Activated CD8-positive, alpha-beta memory T cell treated with anti-CD3 and anti-CD28 coated beads, Interleukin-2, amount 50 U/mL, for 4 hours (primary cell): ENCODE measurements around the gene DHX8.

Source experiments
- DNase-seq: peaks from one replicate; pipeline ENCODE4 v3.0.0-alpha.2; 2020

The DHX8 gene

DNA sequence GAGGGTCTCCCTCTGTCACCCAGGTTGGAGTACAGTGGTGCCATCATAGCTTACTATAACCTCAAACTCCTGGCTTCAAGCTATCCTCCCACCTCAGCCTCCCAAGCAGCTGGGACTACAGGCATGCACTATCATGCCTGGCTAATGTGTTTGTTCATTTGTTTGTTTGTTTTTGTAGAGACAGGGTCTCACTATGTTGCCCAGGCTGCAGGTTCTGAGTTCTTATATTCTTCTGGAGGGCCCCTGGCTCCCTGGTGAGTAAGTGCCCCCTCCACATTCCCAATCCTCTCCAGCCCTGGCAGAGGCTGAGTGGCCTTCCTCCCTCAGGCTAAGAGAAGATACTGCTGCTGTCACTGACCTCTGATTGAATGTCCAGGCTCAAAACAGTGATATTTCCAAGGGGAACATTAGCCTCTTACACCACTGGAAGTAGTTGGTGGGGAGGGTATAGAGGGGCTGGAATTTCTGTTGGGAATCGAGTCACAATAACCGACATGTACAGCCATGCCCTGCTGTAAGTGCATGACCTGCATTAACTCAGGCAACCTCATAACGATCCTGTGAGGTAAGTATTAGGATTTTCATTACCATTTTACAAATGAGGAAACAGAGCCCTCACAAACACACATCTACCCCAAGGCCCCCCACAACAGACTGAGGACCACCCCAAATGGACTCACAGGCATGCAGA is 65.1 kb downstream of the DHX8 start:
- no peak for DNase-seq

- no peak for DNase-seq
Observed at GRCh38 chr17:43549496-43549895, 65.7 kb downstream of the DHX8 start.

- no peak for DNase-seq
Observed at GRCh38 chr17:43550754-43551153, 67.0 kb downstream of the DHX8 start.

DNA sequence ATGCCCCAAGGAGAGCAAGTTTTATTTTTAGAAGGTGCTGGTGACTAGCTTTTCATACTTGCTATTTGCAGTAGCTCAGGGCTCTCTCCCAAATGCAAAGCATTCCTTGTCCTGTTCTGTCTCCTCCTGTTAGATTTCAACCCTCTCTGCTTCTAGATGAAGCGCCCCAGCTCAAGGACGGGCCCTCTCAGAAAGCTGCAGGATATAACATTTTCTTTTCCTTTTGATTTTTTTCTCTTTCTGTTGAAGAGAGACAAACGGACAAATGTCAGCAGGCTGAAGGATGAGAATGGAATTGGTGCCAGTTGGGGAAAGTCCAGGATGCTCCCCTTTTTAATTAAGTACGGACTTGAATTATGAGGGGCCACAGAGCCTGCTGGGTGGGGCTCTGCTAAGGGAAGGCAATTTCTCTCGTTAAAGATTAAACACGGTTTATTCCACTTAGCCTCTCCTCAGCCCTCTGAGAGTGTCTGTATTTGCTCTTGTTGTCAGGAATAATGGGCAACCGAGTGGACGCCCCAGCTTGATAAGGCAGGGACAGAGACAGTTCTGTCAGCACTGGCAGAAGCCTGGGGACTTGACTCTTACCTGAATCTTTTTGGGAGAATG is 68.6 kb downstream of the DHX8 start:
- no peak for DNase-seq

DNA sequence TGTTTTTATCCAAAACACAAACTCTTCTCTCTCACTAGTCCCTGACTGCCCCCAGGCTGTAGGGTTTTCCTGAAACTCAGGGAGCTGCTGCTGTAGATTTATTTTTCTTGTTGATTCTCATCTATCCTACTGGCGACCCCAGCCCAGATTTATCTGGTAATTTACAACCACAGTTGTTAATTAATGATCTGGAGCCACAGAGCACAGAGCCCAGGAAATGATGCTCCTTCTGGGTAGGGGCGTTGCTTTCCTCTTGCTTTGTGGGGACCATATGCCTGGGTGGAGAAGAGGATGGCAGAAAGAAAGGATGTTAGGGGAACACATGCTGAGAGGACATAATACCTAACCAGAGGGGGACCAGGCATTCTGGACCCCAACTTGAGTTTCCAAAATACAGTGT is 69.8 kb downstream of the DHX8 start:
- DNase-seq: no peak

DNA sequence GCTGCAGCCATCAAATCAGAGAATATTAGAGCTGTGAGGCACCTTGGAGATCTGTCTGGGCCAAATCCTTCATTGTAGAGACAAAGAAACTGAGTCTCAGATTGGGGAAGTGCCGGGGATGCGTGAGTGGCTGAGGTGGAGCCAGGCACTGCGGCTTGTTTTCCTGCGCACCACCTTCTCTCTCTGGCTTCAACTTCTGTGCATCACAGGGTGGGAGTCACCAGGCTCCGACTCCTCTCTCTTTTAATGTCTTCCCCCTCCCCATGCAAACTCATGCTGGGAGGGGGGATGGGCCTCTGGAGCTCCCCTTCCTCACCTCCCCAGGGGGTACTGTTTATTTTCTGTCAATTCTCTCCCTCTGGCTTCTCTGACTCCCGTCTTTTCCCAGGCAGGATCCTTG is 71.1 kb downstream of the DHX8 start:
- DNase-seq: no peak

GRCh38 chr17:43556292-43556691 is 72.5 kb downstream of the DHX8 start:
- DNase-seq: no peak

- no peak for DNase-seq
Observed at GRCh38 chr17:43558805-43559160, 75.0 kb downstream of the DHX8 start.

DNA sequence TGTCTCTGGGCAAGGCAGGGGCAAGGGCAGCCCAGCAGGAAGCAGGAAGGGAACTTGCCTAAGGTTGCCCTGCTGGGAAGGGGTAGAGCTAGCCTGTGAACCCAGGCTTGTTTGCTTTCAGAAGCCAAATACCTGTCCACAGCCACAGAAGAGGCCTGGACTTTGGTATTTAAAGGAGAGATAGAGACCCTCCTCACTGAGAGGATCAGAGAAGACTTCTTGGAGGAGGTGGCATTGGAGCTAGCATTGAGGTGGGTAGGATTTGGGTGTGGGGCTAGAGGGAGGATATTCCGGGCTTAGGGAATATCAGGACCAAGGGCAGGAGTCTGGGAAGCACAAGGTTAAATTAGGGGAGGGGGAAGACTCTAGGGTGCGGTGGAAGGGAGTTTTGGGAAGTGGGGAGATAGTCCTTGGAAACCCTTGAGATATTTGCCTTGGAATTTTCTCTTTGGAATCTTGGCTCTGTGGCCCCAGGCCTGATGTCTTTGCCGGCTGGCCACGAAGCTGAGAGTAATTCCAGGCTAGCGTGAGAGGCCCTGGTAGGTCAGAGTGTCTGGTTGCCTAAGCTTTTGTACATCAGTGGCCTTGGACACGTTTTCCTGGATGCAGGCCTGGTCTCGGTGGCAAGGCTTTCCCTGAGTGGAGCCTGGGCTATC is 75.5 kb downstream of the DHX8 start:
- no peak for DNase-seq

DNA sequence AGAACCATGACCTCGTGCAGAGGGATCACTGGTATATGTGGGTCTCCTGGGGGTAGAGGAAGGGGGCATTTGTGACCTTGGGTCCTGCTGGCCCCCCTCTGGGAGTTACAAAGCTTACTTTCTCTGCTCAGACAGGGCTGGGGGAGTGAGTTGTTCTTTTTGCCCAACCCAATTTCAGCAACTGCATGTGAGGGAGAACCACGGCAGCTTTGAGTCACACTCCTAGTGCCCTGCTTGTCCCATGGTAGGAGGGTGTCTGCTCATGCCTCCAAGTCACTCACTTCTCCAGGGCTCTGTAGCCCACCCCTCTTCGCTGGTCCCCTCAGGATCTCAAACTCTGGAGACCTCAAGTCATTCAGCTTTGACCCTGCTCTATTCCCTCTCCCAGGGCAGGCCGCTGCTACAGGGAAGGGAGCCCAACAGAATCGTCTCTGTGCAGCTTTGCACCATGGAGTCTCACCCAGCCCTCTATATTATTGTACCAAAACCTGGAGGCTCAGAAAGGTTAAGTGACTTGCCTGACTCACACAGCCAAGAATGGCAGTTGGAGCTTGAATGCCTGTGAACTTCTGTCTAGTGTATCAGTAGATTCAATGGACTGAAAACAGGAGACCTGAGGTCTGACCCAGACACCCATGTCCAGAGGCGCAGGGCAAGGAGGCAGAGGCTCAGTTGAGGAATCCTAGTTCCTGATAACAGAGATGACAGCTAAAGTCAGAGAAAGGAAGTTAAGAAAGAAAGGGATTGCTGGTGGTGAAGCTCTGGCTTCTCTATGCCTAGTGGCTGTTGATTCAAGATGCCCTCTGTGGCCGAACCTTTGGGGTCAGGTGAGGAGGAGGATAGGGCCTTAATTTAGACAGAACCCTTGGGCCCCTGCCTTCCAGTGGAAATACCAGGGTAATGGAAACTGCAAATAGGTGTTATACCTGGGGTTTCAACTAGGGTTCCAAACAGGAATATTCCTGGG is 77.0 kb downstream of the DHX8 start:
- DNase-seq: no peak

DNA sequence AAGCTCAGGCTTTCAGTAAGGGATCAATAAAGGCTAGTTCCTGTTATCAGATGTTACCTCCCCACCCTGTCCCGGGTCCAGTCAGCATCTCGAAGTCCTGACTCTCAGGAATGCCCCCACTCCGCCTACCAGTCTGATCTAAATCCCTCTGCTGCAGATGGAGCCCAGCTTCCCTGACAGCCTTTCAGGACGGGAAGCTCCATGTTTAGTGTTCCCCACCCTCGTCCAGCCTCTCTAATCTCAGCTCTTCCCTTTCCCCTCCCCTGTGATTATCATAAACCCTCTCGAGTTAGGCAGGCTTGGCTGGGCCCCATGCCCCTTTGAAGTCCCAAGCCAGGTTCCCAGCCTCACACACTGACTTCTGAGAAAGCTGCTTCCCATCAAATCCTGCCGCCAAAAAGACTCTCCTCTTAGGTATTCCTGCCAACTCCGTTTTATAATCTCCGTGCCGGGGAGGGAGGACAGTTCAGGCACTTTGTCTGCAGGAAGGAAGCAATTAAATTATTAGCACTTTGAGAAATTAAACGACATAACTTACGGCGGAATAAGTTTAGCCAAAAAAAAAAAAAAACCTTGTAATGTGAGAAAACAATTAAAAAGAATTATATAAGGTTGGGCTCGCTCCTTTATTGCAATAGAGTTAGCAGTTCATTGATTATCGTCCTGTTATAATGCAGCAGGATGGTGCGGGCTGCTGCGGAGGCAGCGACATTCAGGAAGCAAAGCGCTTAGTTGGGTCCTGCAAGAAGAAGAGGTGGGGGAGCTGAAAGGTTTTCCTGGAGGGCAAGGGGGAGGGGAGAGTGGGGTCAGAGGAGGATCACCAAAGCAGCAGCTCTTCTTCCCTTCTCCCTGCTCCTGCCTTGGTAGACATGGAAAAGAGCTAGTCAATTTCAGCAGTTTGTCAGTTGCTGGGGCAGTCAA is 79.2 kb downstream of the DHX8 start:
- no peak for DNase-seq

GRCh38 chr17:43563600-43564594 is 80.1 kb downstream of the DHX8 start:
- DNase-seq: no peak

- no peak for DNase-seq
Observed at GRCh38 chr17:43568506-43569082, 84.8 kb downstream of the DHX8 start.

GRCh38 chr17:43570518-43570928 is 86.7 kb downstream of the DHX8 start:
- DNase-seq: no peak

DNA sequence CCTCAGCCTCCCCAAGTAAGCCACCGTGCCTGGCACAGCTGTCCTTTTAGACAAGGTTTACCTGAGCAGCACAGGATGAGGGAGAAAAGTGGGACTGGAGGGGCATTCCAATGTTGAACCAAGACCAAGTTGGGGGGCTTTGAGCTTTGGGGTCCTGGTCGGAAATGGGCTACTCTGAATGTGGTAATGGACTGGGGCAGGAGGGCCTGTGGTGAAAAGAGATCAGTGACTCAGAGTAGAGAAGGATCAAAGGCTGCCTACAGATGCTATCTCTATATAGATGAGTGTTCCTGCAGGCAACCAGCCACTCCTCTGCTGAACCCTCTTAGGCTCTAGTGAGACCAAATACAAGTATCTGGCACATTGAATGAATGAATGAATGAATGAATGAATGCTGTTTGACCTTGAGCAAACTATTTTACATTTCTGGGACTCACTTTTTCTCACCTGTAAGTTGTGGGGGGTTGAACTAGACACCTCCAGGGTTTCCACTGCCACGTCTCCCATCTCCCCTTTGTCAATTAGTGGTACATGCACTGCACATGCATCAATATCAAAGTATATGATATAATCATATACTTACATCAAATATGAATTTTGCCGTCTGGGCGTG is 88.7 kb downstream of the DHX8 start:
- DNase-seq: no peak

- DNase-seq: no peak
Observed at GRCh38 chr17:43573579-43574321, 90.0 kb downstream of the DHX8 start.

DNA sequence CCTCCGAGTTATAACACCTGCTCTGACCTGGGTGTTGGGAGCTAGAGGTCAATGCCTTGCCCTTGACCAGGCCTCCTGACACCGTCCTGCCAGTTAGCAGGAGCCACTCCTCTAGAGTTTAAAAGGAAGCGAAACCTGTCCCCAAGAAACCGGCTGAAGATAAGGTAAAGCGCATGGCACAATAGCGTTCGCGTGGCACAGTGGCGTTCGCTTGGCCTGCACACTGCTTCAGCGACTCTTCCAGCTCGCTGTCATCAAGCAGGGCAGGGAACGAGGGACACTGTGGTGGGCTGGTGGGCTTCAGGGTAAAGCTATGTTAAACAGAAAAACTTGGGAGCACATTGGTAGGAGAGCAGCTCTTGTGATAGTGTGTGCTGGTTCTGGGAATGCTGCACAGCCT is 90.6 kb downstream of the DHX8 start:
- no peak for DNase-seq

DNA sequence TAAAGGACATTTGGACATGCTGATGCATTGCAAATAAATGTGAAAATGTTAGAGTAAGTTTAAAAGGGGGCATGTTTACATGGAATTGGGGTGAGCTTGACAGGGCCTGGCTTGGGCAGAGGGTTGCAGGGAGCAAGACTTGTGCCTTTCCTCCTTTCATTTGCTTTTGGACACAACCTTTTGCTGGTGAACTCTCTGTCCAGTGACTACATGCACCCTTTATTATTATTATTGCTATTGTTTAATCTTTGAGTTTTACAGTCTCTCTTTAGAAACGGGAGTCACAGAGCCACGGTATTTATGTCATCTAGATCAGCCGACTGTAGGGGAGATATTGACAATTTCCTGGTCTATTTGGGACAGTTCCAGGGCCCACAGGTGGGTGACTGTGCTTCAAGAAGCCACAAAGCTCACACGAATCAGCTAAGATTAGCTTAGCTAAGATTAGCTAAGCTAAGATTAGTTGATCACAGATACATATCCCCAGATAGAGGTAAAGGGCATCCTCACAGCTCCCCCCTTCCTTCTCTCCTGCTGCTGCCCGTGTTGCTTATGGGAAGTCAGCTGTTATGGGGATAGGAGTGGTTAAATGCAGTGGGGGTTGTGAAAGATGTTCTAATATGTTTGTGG is 91.2 kb downstream of the DHX8 start:
- DNase-seq: no peak
